ENCODE measurements around the gene DGAT2L6. TPM values are rescaled to one million over a fixed set of nuclear protein-coding genes. Genes with fewer than 3 reads are reported as not detected.

The DGAT2L6 gene
- total RNA-seq, 4 donors from 2014 or later, result not detected

- WGBS, 2 donors, result 69 to 78% methylated on average over 13 to 19 of the region's 19 CpGs
- Histone ChIP-seq H3K9me3 (no peaks in the 10 kb centered on the region), H3K27me3 (peaks cover 0 to 3% of the 10 kb centered on the region in 2 donors), H3K4me3 (no peak overlapping the region), H3K36me3 (peaks cover 0 to 31% (median 0%) of the 10 kb centered on the region in 3 donors), H3K27ac (no peak overlapping the region), H3K4me1 (no peaks in the 10 kb centered on the region)
- TF ChIP-seq EP300 (IDR thresholded peaks at IDR 0.05) (no peak), POLR2A (IDR thresholded peaks at IDR 0.05) (no peak)
- DNase-seq (ENCODE audit: low spot score in 2 of 2), result no peak
Observed at GRCh38 chrX:70166601-70167590, 10.4 kb upstream of the DGAT2L6 start.

DNA sequence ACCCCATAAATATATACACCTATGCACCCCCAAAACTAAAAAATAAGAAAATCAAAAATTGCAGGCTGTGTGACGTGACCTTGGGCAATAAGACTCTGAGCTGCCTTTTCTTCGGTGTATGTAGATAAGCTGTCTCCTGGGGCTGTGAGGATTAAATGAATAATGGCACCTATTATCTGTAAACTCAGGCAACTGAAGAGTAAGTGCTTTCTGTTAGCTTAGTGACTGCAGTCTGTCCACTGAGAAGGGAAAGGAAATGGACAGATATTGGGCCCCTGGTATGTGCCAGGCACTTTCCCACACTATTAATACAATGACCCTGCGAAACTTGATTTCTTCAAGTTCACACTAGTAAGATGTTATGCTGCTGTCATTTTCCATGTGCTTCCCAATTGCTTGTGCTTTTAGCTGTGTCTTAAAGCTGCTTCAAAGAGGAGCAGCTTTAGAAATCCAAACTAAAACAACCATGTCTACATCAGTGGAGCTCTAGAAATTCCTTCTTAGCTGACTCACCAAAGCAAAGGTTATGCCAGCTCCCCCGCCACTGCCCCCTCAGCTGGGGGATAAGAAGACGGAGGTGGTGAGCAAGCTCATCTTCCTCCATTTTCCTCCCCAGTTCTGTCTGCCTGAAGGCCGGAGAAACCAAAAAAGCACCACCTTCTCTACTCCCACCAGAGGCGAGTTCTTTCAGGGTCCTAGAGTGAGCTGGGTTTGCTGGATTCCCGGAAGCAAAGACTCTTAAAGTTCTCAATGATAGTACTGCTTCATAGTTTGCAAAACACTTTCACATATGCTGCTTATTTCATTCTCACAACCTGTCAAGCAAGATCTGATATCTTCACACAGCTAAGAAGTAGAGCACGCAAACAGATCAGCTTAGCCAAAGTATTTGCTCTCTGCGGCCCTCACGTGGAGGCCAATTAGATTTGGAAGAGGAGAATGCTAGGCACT lies 8.8 kb upstream of the DGAT2L6 start:
- DNase-seq (ENCODE audit: low spot score in 2 of 2), result no peak
- H3K27ac ChIP-seq, result peak overlapping the region in 1 of 4 donors; percentile 17
- H3K4me3 ChIP-seq, result peak overlapping the region in 1 of 4 donors; percentile 16
- peaks cover 0 to 25% (median 0%) of the 10 kb centered on the region in 3 donors for H3K36me3 ChIP-seq
- H3K9me3 ChIP-seq, result no peaks in the 10 kb centered on the region
- peaks cover 0 to 3% of the 10 kb centered on the region in 2 donors for H3K27me3 ChIP-seq
- no peak for TF ChIP-seq POLR2A (IDR thresholded peaks at IDR 0.05)
- no peak for TF ChIP-seq EP300 (IDR thresholded peaks at IDR 0.05)
- TF ChIP-seq, protein P1, sequence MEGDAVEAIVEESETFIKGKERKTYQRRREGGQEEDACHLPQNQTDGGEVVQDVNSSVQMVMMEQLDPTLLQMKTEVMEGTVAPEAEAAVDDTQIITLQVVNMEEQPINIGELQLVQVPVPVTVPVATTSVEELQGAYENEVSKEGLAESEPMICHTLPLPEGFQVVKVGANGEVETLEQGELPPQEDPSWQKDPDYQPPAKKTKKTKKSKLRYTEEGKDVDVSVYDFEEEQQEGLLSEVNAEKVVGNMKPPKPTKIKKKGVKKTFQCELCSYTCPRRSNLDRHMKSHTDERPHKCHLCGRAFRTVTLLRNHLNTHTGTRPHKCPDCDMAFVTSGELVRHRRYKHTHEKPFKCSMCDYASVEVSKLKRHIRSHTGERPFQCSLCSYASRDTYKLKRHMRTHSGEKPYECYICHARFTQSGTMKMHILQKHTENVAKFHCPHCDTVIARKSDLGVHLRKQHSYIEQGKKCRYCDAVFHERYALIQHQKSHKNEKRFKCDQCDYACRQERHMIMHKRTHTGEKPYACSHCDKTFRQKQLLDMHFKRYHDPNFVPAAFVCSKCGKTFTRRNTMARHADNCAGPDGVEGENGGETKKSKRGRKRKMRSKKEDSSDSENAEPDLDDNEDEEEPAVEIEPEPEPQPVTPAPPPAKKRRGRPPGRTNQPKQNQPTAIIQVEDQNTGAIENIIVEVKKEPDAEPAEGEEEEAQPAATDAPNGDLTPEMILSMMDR (IDR thresholded peaks at IDR 0.05), result no peak
- H3K4me1 ChIP-seq, result no peaks in the 10 kb centered on the region
- 41 to 52% methylated on average over 11 of the region's 11 CpGs for WGBS, 2 donors

DNA sequence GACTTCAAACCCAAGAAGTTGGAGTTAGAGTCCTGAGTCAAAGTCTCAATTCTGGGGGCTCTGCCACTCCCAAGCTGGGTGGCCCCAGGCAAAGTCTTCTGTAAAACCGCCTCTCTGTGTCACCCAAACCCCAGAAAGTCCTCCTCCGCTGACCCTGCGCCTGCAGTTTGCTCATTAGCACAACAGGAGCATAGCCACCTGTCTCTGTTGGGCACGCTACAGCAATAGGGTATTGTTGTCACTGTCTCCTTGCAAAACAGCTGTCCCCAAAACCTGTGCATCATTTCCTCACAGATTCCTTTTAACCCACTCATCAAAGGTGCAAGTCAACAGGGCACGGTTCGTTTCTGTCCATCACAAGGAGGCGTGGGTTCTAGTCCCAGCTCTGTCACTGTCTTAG lies 8.0 kb upstream of the DGAT2L6 start:
- H3K4me3 ChIP-seq, result no peak overlapping the region
- no peak for DNase-seq (ENCODE audit: low spot score in 2 of 2)
- TF ChIP-seq EP300 (IDR thresholded peaks at IDR 0.05) (no peak), POLR2A (IDR thresholded peaks at IDR 0.05) (no peak)
- TF ChIP-seq, protein P1 (IDR thresholded peaks at IDR 0.05), result no peak
- H3K4me1 ChIP-seq, result no peaks in the 10 kb centered on the region
- no peaks in the 10 kb centered on the region for H3K9me3 ChIP-seq
- WGBS, 2 donors, result 79 to 98% methylated on average over 5 to 7 of the region's 7 CpGs
- peaks cover 0 to 3% of the 10 kb centered on the region in 2 donors for H3K27me3 ChIP-seq
- peaks cover 0 to 18% (median 0%) of the 10 kb centered on the region in 3 donors for H3K36me3 ChIP-seq
- H3K27ac ChIP-seq, result no peak overlapping the region

- TF ChIP-seq EP300 (IDR thresholded peaks at IDR 0.05) (no peak), POLR2A (IDR thresholded peaks at IDR 0.05) (no peak)
- TF ChIP-seq, protein P1 (IDR thresholded peaks at IDR 0.05), result no peak
- no peak overlapping the region for H3K27ac ChIP-seq
- no peak for DNase-seq (ENCODE audit: low spot score in 2 of 2)
- no peaks in the 10 kb centered on the region for H3K9me3 ChIP-seq
- H3K36me3 ChIP-seq, result no peaks in the 10 kb centered on the region
- peaks cover 0 to 3% of the 10 kb centered on the region in 2 donors for H3K27me3 ChIP-seq
- 42 to 55% methylated on average over 2 of the region's 2 CpGs for WGBS, 2 donors
- H3K4me3 ChIP-seq, result no peak overlapping the region
- no peaks in the 10 kb centered on the region for H3K4me1 ChIP-seq
Observed at GRCh38 chrX:70171624-70172023, 5.7 kb upstream of the DGAT2L6 start.

- WGBS, 2 donors, result 64 to 76% methylated on average over 2 to 3 of the region's 3 CpGs
- no peak overlapping the region for H3K27ac ChIP-seq
Observed at GRCh38 chrX:70172221-70172620, 5.1 kb upstream of the DGAT2L6 start.

More at GRCh38 chrX:70172221-70172620, 5.1 kb upstream of the DGAT2L6 start:
- H3K27me3 ChIP-seq, result peaks cover 0 to 3% of the 10 kb centered on the region in 2 donors
- H3K36me3 ChIP-seq, result no peaks in the 10 kb centered on the region
- H3K9me3 ChIP-seq, result no peaks in the 10 kb centered on the region
- no peak for DNase-seq (ENCODE audit: low spot score in 2 of 2)
- TF ChIP-seq, protein P1 (IDR thresholded peaks at IDR 0.05), result no peak
- TF ChIP-seq EP300 (IDR thresholded peaks at IDR 0.05) (no peak), POLR2A (IDR thresholded peaks at IDR 0.05) (no peak)
- H3K4me3 ChIP-seq, result no peak overlapping the region
- no peaks in the 10 kb centered on the region for H3K4me1 ChIP-seq

All from tibial nerve (tissue), 4 donors.